ENCODE results near the gene MIEF1. TPM values are rescaled to one million over a fixed set of nuclear protein-coding genes. Genes with fewer than 3 reads are reported as not detected.

MIEF1 gene
- polyA plus RNA-seq, 1 of the 3 experiments (the other 2 are of a cell fraction), result 7.5 TPM

DNA sequence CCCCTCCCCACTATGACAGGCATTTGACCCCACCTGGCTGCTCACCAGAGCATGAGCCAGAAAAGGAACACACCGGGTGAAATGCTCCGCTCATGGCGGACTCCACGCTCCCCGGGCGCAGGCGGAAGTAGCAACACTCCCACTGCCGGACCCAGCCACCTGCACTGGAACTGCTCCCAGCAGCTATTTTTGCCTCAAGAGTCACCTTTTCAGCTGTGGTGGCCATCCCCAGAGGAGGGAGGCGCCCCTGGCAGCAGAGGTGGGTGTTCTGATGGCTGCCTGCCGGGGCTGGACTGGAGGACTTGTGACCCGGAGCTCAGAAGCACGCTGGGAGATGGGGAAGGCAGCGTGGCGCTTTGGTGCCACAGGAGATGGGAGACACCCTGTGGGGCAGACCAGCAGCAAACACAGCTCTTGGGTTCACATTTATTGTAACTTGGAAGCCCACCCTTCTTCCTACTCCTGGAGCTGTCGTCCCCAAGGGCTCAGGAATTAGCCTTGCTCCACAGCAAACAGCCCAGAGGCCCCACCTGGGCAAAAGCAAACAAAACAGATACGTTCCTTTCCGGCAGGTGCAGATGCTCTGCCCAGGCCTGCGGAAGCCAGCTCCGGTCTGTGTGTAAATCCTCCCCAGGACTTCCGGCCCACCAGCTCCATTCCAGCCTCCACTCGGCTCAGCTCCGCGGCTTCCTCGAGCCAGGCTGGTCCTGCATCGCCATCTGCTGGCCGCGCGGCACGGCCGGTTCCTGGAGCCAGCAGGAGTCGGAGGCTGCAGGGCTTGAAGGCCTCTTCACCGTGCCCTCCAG lies 26.8 kb downstream of the MIEF1 start (continued):
- no peak for TF ChIP-seq FOSL2 (IDR thresholded peaks at IDR 0.05; ENCODE audit: borderline replicate concordance, low read depth)
- TF ChIP-seq, protein P1, sequence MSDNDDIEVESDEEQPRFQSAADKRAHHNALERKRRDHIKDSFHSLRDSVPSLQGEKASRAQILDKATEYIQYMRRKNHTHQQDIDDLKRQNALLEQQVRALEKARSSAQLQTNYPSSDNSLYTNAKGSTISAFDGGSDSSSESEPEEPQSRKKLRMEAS (IDR thresholded peaks at IDR 0.05; ENCODE audit: low read depth), result peak; percentile 47; the same call in 1 of the 2 replicates
- TF ChIP-seq TCF12 (IDR thresholded peaks at IDR 0.05), result no peak
- TF ChIP-seq CTCF (IDR thresholded peaks at IDR 0.05), result peak; percentile 68
- TF ChIP-seq EZH2phosphoT487 (IDR thresholded peaks at IDR 0.05; ENCODE audit: borderline replicate concordance, low read depth), result no peak

GRCh38 chr22:39529487-39529851 lies 27.4 kb downstream of the MIEF1 start:
- Histone ChIP-seq H3K4me2 (no peak overlapping the region), H4K20me1 (ENCODE audit: insufficient read depth) (peaks cover 31% of the 10 kb centered on the region)
- CTCF ChIA-PET, result interaction anchor here (0.6 to 4.7 kb wide), 29 partner anchors 12 to 510 kb away, joined by 3 to 36 read pairs (median 4); partner anchors contain the start of genes MIEF1, SYNGR1 and TAB1

More at GRCh38 chr22:39529487-39529851, 27.4 kb downstream of the MIEF1 start:
- no peak overlapping the region; a peak in 1 of 4 replicates for H3K27ac ChIP-seq (ENCODE audit: low read depth in 2 of 2, low read length in 1 of 2)
- 61% methylated on average over 5 of the region's 17 CpGs for WGBS (ENCODE audit: low lambda C conversion rate)
- TF ChIP-seq PBX3 (IDR thresholded peaks at IDR 0.05), result no peak
- TF ChIP-seq, protein P2, sequence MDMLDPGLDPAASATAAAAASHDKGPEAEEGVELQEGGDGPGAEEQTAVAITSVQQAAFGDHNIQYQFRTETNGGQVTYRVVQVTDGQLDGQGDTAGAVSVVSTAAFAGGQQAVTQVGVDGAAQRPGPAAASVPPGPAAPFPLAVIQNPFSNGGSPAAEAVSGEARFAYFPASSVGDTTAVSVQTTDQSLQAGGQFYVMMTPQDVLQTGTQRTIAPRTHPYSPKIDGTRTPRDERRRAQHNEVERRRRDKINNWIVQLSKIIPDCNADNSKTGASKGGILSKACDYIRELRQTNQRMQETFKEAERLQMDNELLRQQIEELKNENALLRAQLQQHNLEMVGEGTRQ (IDR thresholded peaks at IDR 0.05; ENCODE audit: borderline replicate concordance, low read depth, low read length), result no peak
- no peak for TF ChIP-seq ZBTB33 (IDR thresholded peaks at IDR 0.05; ENCODE audit: borderline replicate concordance, low read depth)
- no peak for TF ChIP-seq CHD2 (IDR thresholded peaks at IDR 0.05; ENCODE audit: low read length, partially characterized antibody)
- no peak for TF ChIP-seq SIN3A (IDR thresholded peaks at IDR 0.05; ENCODE audit: borderline replicate concordance, low read depth, low read length)
- TF ChIP-seq FOXJ3 (CRISPR knock-in tag; IDR thresholded peaks at IDR 0.05), result no peak
- TF ChIP-seq MXI1 (IDR thresholded peaks at IDR 0.05; ENCODE audit: low read depth, low read length), result no peak
- no peak for TF ChIP-seq NFIC (IDR thresholded peaks at IDR 0.05; ENCODE audit: borderline replicate concordance)
- no peak for TF ChIP-seq RXRA (IDR thresholded peaks at IDR 0.05; ENCODE audit: borderline replicate concordance, low read depth)
- TF ChIP-seq NRF1 (IDR thresholded peaks at IDR 0.05; ENCODE audit: low read depth, low read length), result no peak
- TF ChIP-seq, protein P3, sequence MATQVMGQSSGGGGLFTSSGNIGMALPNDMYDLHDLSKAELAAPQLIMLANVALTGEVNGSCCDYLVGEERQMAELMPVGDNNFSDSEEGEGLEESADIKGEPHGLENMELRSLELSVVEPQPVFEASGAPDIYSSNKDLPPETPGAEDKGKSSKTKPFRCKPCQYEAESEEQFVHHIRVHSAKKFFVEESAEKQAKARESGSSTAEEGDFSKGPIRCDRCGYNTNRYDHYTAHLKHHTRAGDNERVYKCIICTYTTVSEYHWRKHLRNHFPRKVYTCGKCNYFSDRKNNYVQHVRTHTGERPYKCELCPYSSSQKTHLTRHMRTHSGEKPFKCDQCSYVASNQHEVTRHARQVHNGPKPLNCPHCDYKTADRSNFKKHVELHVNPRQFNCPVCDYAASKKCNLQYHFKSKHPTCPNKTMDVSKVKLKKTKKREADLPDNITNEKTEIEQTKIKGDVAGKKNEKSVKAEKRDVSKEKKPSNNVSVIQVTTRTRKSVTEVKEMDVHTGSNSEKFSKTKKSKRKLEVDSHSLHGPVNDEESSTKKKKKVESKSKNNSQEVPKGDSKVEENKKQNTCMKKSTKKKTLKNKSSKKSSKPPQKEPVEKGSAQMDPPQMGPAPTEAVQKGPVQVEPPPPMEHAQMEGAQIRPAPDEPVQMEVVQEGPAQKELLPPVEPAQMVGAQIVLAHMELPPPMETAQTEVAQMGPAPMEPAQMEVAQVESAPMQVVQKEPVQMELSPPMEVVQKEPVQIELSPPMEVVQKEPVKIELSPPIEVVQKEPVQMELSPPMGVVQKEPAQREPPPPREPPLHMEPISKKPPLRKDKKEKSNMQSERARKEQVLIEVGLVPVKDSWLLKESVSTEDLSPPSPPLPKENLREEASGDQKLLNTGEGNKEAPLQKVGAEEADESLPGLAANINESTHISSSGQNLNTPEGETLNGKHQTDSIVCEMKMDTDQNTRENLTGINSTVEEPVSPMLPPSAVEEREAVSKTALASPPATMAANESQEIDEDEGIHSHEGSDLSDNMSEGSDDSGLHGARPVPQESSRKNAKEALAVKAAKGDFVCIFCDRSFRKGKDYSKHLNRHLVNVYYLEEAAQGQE (IDR thresholded peaks at IDR 0.05; ENCODE audit: low read depth, low read length), result no peak
- DNase-seq, result no peak
- no peak overlapping the region for H2AFZ ChIP-seq (ENCODE audit: low read depth)
- peaks cover 21% of the 10 kb centered on the region for H3K79me2 ChIP-seq (ENCODE audit: insufficient read depth)
- peaks cover 4 to 25% of the 10 kb centered on the region in 2 experiments; a peak in 2 of 4 replicates for H3K4me1 ChIP-seq (ENCODE audit: control insufficient read depth in 1 of 2, insufficient read depth in 2 of 2, low read depth in 1 of 2, low read length in 1 of 2)
- no peak overlapping the region for H3K9ac ChIP-seq
- peaks cover 7% of the 10 kb centered on the region for H3F3A ChIP-seq (replicated peaks; ENCODE audit: insufficient read depth)
- peaks cover 0 to 6% of the 10 kb centered on the region in 2 experiments for H3K36me3 ChIP-seq (replicated peaks in 1 of 2; ENCODE audit: control insufficient read depth in 1 of 2, insufficient read depth in 2 of 2, low read length in 1 of 2)
- H3K4me3 ChIP-seq (ENCODE audit: low read depth in 2 of 2, low read length in 1 of 2), result peak overlapping the region in 1 of 2 experiments; percentile 37; a peak in 1 of 4 replicates
- POLR2A ChIA-PET, result interaction anchor here (0.9 to 1.7 kb wide), 4 partner anchors 8 to 210 kb away, joined by 3 to 9 read pairs (median 3); partner anchors contain the start of genes MIEF1 and RPL3
- H3K9me2 ChIP-seq, result no peaks in the 10 kb centered on the region
- no peaks in the 10 kb centered on the region for H3K27me3 ChIP-seq (ENCODE audit: insufficient read depth)
- H3K9me3 ChIP-seq, result no peaks in the 10 kb centered on the region
